ENCODE results near the gene DVL2. TPM values are rescaled to one million over a fixed set of nuclear protein-coding genes. Genes with fewer than 3 reads are reported as not detected.
A peak's percentile ranks its signal among the peaks of the same experiment; 100 is the strongest.
"Not testable (repeated sequence)": the region's sequence is repeated elsewhere in the genome, so short reads cannot be mapped to it uniquely, and the experiment has no call there.

The DVL2 gene
- total RNA-seq, 1 donor from 2014 or later = 46.4 TPM

DNA sequence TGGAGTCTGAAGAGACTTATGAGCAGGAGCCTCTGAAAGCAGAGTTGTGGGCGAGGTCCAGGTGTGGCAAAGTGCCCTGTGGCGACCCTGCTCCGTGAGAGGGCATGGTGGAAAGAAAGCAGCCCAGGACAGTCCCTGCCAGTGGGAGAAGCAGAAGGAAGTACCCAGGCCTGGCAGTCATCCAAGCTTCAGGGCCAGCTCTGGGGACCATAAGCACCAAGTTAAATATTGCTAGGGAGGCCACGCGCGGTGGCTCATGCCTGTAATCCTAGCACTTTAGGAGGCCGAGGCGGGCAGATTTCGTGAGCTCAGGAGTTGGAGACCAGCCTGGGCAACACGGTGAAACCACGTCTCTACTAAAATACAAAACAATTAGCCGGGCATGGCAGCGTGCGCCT lies 50.2 kb downstream of the DVL2 start:
- Histone ChIP-seq H3K36me3 (no peaks in the 10 kb centered on the region), H3K4me1 (peaks cover 4% of the 10 kb centered on the region), H3K4me3 (no peak overlapping the region), H3K9me3 (no peaks in the 10 kb centered on the region), H3K27me3 (ENCODE audit: low read depth) (no peaks in the 10 kb centered on the region), H3K27ac (no peak overlapping the region)
- ATAC-seq = peak; percentile 76 to 81
- peak; percentile 84 for DNase-seq
- intact Hi-C loops (cut with DNase I) = no loop called here
- TF ChIP-seq, protein P1, sequence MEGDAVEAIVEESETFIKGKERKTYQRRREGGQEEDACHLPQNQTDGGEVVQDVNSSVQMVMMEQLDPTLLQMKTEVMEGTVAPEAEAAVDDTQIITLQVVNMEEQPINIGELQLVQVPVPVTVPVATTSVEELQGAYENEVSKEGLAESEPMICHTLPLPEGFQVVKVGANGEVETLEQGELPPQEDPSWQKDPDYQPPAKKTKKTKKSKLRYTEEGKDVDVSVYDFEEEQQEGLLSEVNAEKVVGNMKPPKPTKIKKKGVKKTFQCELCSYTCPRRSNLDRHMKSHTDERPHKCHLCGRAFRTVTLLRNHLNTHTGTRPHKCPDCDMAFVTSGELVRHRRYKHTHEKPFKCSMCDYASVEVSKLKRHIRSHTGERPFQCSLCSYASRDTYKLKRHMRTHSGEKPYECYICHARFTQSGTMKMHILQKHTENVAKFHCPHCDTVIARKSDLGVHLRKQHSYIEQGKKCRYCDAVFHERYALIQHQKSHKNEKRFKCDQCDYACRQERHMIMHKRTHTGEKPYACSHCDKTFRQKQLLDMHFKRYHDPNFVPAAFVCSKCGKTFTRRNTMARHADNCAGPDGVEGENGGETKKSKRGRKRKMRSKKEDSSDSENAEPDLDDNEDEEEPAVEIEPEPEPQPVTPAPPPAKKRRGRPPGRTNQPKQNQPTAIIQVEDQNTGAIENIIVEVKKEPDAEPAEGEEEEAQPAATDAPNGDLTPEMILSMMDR (IDR thresholded peaks at IDR 0.05) = no peak

- no peak overlapping the region for H3K27ac ChIP-seq
- H3K9me3 ChIP-seq = no peaks in the 10 kb centered on the region
- intact Hi-C loops (cut with DNase I) = no loop called here
- TF ChIP-seq, protein P1 (IDR thresholded peaks at IDR 0.05) = no peak
- DNase-seq (no peak), ATAC-seq (peak in 1 of 2 donors; percentile 11)
- H3K27me3 ChIP-seq (ENCODE audit: low read depth) = peaks cover 3% of the 10 kb centered on the region
- no peaks in the 10 kb centered on the region for H3K36me3 ChIP-seq
- peaks cover 4% of the 10 kb centered on the region for H3K4me1 ChIP-seq
- H3K4me3 ChIP-seq = no peak overlapping the region
Measured at GRCh38 chr17:7183433-7184090, 50.8 kb downstream of the DVL2 start.

GRCh38 chr17:7182101-7182500 lies 52.2 kb downstream of the DVL2 start:
- ATAC-seq; H3K9me3 ChIP-seq; intact Hi-C loops (cut with DNase I): not testable (repeated sequence)

DNA sequence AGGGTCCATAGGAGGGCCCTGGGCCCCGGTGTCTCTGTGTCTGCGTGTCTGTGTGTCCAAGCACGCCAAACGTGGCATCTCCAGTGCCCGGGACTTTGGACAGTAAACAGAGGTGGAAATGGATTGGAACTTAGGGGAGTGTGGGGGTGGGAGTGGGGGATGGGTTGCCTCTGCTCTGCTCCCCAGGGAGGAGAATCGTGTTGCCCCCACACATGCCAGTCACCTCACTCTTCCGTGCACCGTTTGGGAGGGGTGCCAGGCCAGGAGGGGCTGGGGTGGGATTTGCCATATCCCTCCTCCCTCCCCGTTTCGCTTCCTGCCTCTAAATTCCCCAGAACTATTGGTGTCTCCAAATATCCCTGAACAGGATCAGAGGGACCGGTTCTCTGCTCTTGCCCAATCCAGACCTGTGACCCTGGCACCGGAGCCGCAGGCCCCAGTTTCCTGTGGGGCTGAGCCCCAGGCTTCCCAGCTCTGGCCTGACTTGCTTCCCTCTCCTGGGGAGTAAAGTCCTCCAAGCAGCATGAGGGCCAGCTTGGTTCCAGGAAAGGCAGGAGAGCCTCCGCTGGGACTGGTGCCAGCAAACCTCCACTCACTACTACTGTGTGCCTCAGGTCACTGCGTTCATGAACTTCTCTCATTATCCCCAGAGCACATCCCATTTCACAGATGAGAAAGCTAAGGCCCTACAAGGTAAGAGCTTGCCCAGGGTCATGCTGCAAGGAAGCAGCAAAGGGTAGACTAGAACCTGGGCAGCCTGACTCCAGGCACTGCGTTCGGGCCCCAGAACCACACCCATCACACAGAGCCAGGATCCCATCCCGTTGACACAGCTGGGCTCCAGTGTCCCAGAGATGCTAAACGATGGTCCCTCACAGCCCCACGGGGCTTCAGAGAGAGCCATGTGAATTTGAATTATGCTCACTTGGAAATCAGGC lies 54.7 kb downstream of the DVL2 start, which contains the start of gene ASGR1:
Gene ASGR1 (minus strand): TSS at position 54 of the 938 bp plus-strand sequence. CDS start 807 bp downstream, outside the sequence.
- H3K9me3 ChIP-seq = no peaks in the 10 kb centered on the region
- no peak within 1 kb of the TSS for H3K27ac ChIP-seq
- intact Hi-C loops (cut with DNase I) = no loop called here
- DNase-seq = no peak
- TF ChIP-seq, protein P1 (IDR thresholded peaks at IDR 0.05) = no peak
- H3K36me3 ChIP-seq = no peaks in the 10 kb centered on the region
- ATAC-seq = no peak
- peaks cover 14% of the 10 kb centered on the region for H3K27me3 ChIP-seq (ENCODE audit: low read depth)
- H3K4me1 ChIP-seq = peaks cover 21% of the 10 kb centered on the region
- H3K4me3 ChIP-seq = peak within 1 kb of the TSS; percentile 50

More at GRCh38 chr17:7182101-7182500, 52.2 kb downstream of the DVL2 start:
- H3K36me3 ChIP-seq, H3K27ac ChIP-seq, H3K4me3 ChIP-seq, DNase-seq: not testable (repeated sequence)
- H3K4me1 ChIP-seq = peaks cover 17% of the 10 kb centered on the region
- H3K27me3 ChIP-seq (ENCODE audit: low read depth) = peaks cover 14% of the 10 kb centered on the region

GRCh38 chr17:7178973-7179316 lies 55.4 kb downstream of the DVL2 start:
- intact Hi-C loops (cut with DNase I) = no loop called here
- no peak for DNase-seq

More at GRCh38 chr17:7178973-7179316, 55.4 kb downstream of the DVL2 start:
- Histone ChIP-seq H3K4me3 (no peak overlapping the region), H3K36me3 (no peaks in the 10 kb centered on the region), H3K9me3 (no peaks in the 10 kb centered on the region), H3K27me3 (ENCODE audit: low read depth) (peaks cover 14% of the 10 kb centered on the region), H3K4me1 (peaks cover 22% of the 10 kb centered on the region), H3K27ac (no peak overlapping the region)
- no peak for ATAC-seq
- TF ChIP-seq, protein P1 (IDR thresholded peaks at IDR 0.05) = no peak
